HG03135 (cell line): ENCODE data around the gene TMPRSS4.

ENCODE experiments used
- ATAC-seq: cut with Tn5 transposase; IDR thresholded peaks from one replicate; pipeline ENCODE4 v1.9.1; 2021; ENCODE audit warnings: mild to moderate bottlenecking, moderate library complexity; ENCODE audit not compliant: unreplicated experiment

The TMPRSS4 gene

GRCh38 chr11:118152552-118153471, 75.9 kb downstream of the TMPRSS4 start, which contains the start of gene SCN4B:
Gene SCN4B (minus strand): TSS chr11:118152823. CDS start chr11:118152673, 150 bp downstream.
- ATAC-seq, result no peak

- ATAC-seq, result no peak
Measured at GRCh38 chr11:118153516-118153915, 76.6 kb downstream of the TMPRSS4 start.

DNA sequence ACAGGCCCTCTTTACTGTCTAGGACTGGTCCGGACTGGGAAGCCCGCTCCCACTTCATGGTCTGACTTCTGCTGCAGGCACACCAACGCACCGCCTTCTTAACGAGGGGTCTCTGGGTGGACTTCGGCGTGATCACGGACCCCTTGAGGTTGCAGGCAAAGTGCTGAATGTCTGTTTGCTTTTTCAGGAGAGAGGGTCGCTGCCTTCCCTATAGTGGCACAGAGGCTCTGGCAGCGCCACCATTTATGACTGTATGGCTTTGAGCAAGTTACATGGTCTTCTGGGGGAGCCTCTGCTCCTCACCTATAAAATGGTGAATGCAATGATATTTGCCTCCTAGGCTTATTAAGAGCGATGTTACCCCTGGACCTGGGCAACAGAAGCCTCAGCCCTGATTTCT, 77.1 kb downstream of the TMPRSS4 start:
- no peak for ATAC-seq

GRCh38 chr11:118154641-118155040, 77.8 kb downstream of the TMPRSS4 start:
- ATAC-seq, result no peak

GRCh38 chr11:118155776-118156530, 79.1 kb downstream of the TMPRSS4 start:
- ATAC-seq, result no peak

DNA sequence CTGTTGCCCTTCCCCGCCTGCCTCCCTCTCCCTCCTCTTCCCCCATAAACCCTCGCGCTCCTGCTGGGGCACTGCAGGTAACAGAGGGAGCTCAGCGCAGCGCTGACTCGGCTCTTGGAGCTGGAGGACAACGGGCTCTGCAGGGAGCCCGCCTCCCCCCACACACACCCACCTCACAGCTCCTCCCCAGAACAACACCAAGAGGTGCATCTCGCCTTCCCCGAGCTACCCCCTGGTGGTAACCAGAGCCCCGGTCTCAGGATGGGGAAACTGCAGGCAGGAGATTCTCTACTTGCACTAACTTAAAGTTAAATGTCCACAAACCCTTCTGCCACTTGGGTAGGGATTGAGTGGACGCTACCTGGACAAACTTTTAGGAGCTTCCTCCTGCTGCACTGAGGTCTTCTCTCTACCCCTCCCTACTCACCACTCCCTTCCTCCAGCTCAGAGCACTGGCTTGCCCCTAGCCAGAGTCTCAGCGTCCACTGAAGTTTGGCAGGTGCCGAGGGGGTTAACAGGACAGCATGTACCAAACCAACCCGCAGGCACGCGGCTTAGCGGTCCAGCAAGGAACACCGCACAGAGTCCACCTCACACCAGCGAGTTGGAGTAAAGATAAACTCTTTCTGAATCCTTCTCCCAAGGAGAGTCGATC, 79.8 kb downstream of the TMPRSS4 start:
- ATAC-seq, result no peak

GRCh38 chr11:118157186-118157895, 80.5 kb downstream of the TMPRSS4 start:
- no peak for ATAC-seq

DNA sequence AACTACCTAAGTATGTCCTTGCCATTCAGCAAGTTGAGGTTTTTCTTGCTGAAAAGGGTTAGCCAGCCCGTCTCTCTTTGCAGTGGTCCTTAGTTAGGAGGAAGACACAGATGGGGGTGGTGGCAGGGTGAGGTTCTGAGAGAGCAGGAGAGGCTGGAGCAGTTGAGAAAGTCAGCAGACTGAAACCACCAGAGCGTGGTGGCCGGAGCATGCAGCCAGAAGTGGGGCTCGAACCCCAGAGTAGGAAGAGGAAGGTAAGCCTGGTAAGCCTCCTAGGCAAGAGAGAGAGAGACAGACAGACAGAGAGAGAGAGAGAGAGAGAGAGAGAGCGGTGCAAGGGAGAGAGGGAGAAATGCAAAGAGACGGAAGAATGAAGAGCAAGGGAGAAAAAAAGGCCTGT, 84.9 kb downstream of the TMPRSS4 start:
- no peak for ATAC-seq

DNA sequence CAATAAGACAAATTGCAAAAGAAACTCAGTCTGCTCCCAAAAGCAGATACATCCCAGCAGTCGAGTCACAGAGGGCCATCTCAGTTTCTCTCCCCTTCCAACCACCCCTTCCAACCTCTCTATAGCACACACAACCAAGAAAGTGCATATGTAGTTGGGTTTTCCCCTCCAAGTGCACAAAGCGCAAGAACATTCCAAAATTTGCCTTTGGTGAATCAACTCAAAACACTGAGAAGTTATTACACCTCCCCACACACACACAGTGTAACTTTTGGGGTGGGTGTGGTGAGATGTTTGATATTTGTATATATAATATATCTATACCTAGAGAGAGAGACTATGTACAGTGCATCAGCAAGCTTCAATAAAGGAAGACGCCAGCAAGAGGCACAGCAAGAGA, 86.0 kb downstream of the TMPRSS4 start:
- ATAC-seq, result no peak

GRCh38 chr11:118163494-118163893, 86.6 kb downstream of the TMPRSS4 start:
- ATAC-seq, result no peak

GRCh38 chr11:118164885-118165284, 88.0 kb downstream of the TMPRSS4 start:
- no peak for ATAC-seq

GRCh38 chr11:118166641-118167040, 89.8 kb downstream of the TMPRSS4 start:
- no peak for ATAC-seq

GRCh38 chr11:118167253-118167652, 90.4 kb downstream of the TMPRSS4 start:
- no peak for ATAC-seq

DNA sequence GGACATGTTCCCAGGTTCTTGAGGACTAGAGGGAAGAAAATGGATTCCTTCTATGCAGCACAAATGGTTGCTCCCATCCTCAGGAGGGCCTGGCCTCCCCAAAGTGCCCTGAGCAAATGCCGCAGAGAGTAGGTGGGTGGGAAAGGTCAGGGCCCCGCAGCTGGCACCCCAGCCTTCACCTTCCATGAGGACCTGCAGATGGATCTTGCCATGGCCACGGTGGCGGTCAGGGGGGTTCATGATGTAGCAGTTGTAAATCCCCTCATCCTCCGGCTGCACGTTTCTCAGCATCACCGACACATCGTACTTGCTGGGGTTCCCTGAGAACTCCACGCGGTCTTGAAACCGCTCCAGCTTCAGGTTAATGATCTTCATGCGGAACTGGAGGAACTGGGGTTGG, 91.0 kb downstream of the TMPRSS4 start:
- no peak for ATAC-seq

- no peak for ATAC-seq
Measured at GRCh38 chr11:118168316-118168715, 91.4 kb downstream of the TMPRSS4 start.

DNA sequence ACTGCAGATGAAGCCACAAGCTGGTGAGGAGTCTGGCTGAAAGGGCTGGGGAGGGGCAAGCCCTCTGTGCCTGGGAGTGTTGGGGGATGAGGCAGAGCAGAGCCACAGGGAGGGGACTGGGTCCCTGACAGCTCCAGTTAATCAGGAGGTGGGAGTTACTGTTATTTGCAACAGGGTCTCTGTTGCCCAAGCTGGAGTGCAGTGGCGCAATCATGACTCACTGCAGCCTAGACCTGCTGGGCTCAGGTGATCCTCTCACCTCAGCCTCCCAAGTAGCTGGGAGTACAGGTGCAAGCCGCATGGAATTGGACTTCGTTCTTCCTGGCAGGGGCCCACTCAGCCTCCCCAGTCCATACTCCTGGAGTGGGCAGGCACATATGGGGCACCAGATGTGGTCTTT, 91.9 kb downstream of the TMPRSS4 start:
- no peak for ATAC-seq

DNA sequence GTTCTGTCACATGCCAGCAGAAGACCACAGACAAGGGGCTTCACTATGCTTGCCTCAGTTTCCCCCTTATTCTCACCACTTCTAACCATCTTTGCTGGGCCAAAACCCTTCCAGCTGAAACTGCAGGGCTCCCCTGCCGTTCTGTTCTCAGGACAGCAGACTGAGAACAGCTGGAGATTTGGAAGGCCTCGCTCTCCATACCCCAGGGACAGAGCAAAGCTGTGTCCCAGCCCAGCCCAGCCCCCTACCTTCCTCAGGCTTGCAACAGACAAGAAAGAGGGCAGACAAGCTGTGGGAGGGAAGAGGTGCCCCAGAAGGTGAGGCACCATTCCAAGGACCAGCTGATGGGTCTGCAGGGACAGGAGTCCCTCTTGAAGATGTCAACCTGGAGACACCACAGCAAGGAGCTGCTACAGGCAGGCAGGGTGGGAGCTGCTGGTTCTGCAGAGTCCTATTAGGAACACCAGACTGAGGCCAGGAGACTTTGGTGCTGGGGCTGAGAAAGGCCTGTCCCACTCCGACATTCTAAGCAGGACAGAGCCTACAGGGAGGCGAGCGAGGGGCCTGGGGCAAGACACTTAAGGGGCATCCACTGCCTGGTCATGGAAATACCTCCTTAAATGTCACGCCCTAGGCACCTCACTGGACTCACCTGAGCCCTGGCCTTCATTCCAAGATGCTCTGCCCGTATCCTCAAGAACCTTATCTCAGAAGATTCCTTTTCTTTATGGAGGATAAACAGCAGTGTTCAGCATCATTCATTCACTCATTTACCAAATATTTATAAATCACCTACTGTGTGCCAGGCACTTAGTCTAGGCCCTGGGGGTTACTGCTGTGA, 92.6 kb downstream of the TMPRSS4 start:
- ATAC-seq, result no peak

- no peak for ATAC-seq
Measured at GRCh38 chr11:118170231-118170630, 93.4 kb downstream of the TMPRSS4 start.

GRCh38 chr11:118170882-118171268, 94.0 kb downstream of the TMPRSS4 start:
- no peak for ATAC-seq
